GM18907 (cell line): ENCODE data around the gene CPED1.
"Not testable (repeated sequence)": the region's sequence is repeated elsewhere in the genome, so short reads cannot be mapped to it uniquely, and the experiment has no call there.

Experiments
- ATAC-seq: cut with Tn5 transposase; IDR thresholded peaks from one replicate; pipeline ENCODE4 v1.9.1; 2021; ENCODE audit warnings: mild to moderate bottlenecking, moderate library complexity; ENCODE audit not compliant: unreplicated experiment

Gene CPED1

DNA sequence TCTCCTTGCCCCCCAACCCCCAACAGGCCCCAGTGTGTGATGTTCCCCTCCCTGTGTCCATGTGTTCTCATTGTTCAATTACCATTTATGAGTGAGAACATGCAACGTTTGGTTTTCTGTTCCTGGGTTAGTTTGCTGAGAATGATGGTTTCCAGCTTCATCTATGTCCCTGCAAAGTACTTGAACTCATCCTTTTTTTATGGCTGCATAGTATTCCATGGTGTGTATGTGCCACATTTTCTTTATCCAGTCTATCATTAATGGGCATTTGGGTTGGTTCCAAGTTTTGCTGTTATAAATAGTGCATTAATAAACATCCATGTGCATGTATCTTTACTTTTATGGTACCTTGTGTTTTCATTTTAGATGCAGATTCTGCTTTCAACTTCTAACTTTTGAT lies 136.9 kb downstream of the CPED1 start:
- ATAC-seq = not testable (repeated sequence)

DNA sequence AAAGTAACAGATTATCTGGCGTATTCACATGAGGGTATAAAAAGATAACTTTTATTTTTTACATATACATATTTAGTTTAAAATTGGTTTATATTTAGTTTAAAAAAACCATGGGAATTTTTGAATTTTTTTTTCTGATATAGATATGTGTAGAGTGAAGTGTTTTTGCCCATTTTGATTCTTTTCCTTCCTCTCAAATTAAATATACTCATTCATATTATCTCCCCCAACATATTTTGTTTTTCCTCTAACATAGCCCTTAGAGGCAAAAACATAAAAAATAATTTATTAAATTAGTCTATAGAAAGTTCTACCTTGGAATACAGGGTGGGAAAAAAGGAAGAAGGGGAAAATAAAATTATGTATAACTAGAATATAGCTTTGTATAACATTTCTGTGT lies 137.7 kb downstream of the CPED1 start:
- no peak for ATAC-seq

- ATAC-seq = no peak
Observed at GRCh38 chr7:121126801-121127534, 138.5 kb downstream of the CPED1 start.

DNA sequence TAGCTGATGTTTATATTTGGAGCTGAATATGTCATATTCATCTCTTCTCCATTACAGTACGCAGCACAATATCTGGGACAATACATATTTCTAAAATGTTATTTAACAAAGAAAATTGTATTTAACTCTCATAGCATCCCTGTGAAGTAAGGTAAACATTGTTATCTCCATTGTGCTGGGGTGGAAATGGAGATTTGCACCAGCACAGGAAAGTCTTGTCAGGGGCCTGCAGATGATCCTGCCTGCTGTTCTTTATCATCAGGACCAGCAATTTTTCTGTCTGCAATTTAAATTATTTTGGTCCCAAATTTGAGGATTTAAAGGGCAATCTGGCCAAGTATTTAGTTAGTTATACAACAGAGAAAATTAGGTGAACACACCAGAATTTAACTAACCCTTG lies 144.4 kb downstream of the CPED1 start:
- no peak for ATAC-seq

- ATAC-seq = no peak
Observed at GRCh38 chr7:121133444-121133843, 144.9 kb downstream of the CPED1 start.

DNA sequence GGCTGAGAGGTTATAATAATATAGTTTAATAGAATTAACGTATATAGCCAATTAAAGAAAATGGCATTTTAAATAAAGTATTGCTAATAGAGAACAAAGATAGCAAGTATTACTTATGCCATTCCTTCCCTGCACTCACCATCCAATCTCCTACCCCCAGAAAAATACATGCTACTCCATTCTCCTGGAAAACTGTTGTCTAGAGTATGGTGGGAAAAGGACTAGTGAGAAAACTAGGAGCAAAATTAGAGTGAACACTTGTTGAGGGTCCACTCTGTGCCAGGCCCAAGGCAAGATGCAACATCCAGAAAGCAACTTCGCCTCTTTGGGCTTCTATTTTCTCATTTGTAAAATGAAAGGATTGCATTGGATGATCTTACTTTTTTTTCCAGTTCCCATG lies 149.1 kb downstream of the CPED1 start:
- no peak for ATAC-seq

DNA sequence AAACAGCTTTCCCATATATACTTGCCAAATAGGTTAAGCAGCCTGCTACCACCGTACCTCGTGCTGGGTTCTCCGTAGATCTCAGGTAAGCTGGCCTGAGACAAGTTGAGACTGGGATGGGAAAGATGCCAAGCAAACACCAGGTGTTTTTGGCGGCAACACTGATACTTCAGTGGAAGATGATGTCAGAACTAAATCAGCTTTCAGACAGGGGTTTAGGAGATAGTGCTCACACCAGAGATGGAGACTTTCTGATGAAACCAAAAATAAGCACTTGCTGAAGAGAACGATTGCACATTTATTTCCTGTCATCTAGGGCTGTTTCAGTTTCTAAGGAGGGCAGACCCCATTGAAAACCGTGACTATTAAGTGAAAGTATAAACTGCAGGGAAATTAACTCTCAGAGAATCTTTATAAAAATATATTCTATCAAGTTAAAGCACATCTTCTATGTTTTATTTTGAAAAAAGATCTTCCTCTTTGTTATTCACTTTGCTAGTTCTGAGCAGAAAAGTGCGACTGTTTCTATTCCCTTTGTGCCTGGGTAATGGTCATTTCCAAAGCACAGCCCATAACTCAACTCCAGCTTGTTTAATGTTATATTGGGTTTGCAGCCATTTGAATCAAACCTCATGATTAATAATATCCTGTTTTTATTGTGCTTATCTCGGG lies 149.9 kb downstream of the CPED1 start:
- peak; percentile 100 for ATAC-seq

DNA sequence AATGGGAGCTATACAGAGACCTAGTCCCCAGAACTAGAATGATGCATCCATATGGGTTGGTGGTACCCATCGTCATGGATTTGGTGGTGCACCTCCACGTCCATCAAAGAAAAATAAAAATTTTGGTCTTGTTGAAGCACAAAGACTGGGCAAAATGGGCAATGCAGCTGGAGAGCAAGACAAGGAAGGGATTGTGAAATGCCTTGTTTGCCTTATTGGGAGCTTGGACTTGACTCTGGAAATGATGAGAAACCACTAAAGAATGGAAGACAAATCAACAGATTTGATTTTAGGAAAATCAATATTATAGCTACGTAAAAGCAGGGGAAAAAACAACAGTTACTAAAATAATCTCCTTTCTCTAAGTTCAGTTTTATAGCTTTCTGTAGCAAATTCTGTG lies 150.9 kb downstream of the CPED1 start:
- ATAC-seq = no peak

- ATAC-seq = no peak
Observed at GRCh38 chr7:121140790-121141189, 152.3 kb downstream of the CPED1 start.

DNA sequence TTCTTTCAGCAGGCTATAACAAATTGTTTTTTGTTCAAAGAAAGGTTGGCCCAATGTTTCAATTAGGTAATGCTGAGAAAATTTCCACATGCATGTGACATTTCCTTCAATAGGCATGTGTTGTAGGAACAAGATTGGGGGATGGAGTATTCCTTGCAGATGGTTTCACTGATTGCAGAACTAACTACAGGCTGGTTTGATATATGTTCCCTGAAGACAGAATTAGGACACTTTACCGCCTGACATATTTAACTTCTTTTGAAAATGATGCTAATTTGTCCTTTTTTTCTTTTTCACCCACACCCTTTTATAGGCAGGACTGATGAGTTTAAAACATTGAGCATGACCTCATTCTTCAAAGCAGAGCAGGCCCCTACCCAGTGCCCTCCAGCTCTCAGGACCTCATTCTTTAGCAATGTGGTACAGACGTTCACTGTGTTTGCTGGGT lies 163.3 kb downstream of the CPED1 start:
- no peak for ATAC-seq

DNA sequence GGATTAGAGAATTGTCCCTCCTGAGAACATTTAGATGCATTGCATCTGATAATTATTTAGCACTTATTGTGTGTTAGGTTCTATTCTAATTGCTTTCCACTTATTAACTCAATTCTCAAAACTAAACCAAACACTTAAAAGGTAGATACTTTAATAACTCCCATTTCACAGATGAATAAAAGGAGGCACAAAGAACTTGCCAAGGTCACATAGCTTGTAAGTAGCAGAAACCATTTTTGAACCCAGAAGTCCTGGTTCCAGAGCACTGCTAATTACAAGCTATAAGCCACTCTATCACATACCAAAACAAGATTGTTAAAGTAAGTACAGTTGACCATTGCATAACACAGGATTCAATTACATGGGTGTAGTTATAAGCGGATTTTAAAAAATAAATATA lies 164.9 kb downstream of the CPED1 start:
- ATAC-seq = no peak

GRCh38 chr7:121153995-121154394 lies 165.5 kb downstream of the CPED1 start:
- no peak for ATAC-seq

DNA sequence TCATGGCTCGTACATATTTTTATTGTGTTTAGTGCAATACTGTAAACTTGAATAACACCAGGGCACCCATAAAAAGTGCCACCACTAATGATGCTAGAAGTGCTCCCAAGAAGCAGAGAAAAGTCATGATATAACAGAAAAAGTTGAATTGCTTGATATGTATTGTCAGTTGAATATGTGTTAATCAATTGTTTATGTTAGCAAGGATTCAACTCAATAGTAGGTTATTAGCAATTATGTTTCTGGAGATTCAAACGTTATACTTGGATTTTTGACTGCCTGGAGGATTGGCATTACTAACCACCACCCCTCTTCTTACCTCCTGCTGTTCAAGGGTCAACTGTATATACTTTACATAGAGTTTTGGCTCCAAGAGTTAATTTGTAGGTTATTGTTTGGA lies 168.3 kb downstream of the CPED1 start:
- ATAC-seq = no peak

DNA sequence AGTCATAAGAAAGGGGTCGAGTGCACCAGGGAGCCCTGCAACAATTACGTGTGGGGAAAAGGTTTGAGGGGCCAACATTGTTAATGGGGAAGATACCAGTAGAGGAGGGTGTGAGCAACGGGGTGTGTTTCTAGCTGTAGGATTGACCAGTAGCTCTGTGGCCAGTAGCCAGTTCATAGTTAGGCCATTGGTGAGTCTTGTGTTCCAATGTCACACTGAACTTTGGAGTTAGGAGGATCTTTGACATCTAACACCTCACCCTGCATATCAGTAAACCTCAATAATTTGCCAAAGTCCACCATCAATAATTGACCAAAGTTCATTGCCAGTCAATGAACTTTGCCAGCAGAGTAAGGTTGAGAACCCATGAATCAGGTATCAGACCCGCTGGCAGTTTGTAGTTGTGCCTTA lies 168.8 kb downstream of the CPED1 start:
- ATAC-seq = no peak

- ATAC-seq = no peak
Observed at GRCh38 chr7:121157885-121158590, 169.5 kb downstream of the CPED1 start.

DNA sequence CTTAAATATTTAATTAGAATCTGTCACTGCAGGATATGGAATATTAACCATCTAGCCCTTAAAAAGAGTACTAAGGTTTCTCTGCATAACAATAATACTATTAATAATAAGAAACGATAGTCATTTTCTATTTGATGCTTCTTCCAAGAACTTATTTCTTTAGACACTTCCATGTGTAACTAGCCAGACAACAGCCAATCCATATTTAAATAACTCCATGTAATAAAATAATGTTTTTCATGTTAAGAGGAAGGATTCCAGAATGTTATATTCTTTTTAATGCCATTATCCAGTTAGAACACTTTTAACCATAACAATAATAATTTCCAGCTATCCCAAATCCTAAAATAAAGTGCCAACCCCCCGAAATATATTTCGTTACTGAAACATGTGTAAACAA lies 170.2 kb downstream of the CPED1 start:
- ATAC-seq = no peak

GRCh38 chr7:121159553-121159952 lies 171.0 kb downstream of the CPED1 start:
- ATAC-seq = no peak

GRCh38 chr7:121160150-121161008 lies 171.9 kb downstream of the CPED1 start:
- ATAC-seq = no peak

DNA sequence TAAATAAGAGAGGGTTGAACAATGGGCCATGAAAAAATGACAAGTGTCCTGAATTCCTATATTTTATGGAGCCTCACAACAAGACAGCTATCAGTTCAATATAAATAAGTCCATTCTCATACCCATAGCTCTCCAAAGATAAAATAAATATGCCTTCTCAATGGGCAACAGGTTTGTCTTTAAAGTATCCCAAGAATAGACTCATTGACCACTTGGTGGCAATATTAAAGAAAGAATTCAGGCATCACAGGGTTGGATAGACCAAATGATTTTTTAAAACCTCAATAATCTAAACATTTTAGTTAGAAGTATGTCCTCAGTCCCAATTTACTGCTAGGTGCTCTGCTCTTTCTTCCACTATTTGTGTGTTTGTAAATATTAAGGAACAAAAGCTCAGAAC lies 175.2 kb downstream of the CPED1 start:
- ATAC-seq = no peak

DNA sequence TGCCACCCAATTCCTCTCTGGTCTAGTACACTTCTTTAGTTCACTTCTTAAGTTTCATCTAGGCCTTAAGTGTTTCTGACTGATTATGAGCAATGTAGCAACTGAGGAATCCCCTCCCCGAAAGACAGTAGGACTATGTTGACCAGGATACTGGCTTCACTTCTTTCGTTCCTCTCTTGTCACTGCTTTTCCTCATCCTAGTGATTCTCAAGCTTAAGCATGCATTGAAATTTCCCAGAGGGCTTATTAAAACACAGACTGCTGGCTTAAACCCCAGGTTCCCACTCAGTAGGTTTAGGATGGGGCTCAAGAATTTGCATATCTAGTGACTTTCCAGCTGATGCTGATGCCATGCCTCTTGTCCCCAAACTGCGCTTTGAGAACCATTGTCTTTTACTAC lies 175.7 kb downstream of the CPED1 start:
- no peak for ATAC-seq

- no peak for ATAC-seq
Observed at GRCh38 chr7:121166916-121167315, 178.4 kb downstream of the CPED1 start.
